NCI-H1694 (cell line): ENCODE results near the gene SUFU.

Experiments
- DNase-seq: peaks from one replicate; lab custom pipeline; 2025; lab: John Stamatoyannopoulos, UW

Gene SUFU

DNA sequence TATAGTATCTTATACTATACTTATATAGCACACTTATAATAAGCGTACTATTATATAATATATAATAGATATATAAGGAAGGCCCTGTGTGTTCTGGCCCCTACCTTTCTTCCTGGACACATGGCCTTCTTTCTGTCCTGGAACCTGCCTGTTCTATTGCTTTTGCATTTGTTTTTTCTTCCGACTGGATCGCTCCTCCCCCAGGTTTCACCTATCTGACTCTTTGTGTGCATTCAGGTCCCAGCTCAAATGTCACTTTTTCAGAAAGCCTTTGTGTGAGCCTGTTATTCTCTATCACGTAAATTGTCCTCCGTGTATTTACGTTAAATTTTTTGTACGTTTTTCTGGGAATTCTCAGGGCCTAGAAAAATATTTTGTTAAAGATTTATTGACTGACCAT lies 137.6 kb downstream of the SUFU start:
- no peak for DNase-seq

DNA sequence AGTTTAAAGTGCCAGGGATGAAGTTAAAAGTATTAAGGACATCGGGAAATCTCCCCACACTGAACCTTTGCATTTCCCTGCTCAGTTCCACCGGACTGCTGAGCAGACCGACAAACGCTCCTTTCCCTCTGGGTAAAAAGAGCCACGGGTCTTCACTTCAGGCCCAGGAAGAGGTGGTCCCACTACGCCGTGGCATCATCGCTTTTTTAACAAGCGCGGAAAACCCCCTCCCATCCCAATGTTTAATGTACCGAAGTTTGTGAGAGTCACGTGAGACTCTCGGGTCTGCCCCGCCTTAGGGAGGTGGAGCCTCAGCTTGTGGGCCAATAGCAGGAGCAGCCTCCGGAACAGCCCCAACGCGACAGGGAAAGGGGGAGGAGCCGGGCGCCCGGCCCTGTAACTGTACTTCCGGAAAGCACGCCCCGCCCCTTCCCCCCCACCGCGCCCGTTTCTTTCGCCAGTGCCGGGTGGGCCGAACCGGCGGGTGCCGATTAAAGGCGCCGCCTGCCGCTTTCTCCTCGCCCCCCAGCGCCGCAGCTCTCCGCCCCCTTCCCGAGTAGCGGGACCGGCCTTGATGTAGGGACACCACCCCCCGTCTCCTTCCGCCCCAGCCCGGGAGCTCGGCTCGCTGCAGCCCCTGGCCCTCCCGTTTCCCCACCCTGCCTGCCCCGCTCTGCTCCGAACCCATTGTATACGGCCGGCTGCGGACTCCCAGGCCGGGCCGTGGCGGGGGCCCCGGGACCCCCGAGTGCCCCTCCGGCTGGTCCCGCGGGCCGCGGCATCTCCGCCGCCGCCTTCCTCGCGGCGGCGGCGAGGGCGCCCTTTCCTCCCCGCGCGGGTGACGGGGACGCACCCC lies 138.3 kb downstream of the SUFU start:
- peak; percentile 92 for DNase-seq

DNA sequence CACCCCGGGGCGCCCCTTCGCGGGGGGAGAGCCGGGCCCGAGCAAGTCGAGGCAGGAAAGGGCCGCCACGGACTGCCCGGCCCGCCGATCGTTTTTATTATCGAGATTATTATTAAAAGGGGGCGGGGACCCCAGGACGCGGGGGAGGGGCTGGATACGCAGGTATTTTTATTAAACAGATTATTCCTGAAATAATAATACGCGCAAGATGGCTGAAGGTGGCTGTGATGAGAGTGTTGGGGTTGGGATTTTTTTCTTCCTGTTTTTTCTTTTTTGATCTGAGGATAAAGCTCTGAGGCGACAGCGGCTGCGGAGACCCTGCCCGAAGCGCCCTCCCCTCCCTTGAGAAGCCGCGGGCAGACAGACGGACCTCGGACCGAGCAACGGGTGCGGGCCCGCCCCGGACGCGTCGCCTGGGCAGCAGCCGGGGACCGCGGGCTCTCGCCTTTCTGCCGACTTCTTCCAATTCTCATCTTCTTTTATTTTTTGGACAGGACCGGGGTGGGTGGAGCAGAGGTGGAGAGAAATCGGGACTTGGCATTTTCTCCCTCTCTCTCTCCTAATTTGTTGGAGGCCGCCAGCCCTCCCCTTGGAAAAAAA lies 139.1 kb downstream of the SUFU start:
- DNase-seq: peak; percentile 55

DNA sequence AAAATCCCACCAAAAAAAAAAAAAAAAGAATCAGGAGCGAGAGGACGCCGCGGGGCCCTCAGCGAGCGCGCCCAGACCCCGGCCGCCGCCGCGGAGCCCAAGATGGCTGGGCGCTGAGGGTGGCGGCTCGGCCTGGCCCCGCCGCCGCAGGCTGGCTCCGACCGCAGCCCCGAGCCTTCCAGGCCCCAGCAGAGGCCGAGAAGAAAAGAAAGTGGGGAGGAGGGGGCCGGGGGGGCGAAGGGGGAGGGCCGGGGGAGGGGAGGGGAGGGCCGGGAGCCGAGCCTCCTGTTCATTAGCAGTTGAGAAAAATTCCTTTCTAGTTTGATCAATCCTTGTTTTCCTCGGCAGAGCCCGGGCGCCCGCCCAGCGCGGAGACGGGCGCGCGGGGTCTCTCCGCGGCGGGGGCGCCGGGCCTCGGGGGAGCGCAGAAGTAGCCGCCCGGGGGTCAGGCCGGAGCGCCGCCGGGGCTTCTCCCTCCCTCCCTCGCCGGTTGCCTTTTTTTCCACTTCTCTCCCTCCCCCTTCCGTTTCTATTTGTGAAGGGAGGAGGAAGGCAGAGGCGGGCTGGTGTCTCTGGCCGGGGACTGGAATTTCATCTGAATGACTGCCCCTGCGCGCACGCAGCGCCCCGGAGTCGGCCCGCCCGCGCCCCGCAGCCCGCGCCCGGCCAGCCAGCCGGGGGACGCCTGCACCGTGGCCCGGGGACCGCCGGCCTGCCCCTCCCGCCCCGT lies 139.7 kb downstream of the SUFU start:
- no peak for DNase-seq

DNA sequence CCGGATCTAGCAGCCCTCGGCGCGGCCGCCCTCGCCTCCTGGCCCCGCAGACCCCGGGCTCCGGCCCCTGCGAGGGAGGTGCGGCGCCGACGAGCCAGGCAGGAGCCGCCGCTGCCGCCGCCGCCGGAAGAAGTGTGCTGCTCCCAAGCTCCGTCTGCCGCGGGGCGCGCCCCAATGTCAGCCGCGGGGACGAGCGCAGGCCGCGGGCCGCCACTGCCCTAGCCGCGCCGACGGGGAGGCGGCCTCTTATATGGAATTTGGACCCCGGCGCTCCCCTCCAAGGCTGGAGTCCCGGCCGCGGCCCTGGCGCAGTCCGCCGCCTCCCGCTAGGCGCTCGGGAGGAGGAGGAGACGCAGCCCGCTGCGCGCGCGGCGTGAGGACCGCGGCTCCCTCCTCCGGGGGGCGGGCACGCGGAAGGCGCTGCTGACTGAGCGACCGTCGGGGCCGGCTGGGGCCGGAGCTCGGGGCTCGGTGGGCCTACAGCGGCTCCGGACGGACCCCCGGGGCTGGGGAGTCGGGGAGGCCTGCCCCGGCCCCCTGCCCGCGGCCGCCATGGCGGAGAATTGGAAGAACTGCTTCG lies 140.4 kb downstream of the SUFU start, which contains the start of gene TRIM8:
TRIM8 (plus strand) TSS at position 414 of the 580 bp plus-strand sequence; CDS start at position 553, 139 bp downstream.
- DNase-seq: no peak

DNA sequence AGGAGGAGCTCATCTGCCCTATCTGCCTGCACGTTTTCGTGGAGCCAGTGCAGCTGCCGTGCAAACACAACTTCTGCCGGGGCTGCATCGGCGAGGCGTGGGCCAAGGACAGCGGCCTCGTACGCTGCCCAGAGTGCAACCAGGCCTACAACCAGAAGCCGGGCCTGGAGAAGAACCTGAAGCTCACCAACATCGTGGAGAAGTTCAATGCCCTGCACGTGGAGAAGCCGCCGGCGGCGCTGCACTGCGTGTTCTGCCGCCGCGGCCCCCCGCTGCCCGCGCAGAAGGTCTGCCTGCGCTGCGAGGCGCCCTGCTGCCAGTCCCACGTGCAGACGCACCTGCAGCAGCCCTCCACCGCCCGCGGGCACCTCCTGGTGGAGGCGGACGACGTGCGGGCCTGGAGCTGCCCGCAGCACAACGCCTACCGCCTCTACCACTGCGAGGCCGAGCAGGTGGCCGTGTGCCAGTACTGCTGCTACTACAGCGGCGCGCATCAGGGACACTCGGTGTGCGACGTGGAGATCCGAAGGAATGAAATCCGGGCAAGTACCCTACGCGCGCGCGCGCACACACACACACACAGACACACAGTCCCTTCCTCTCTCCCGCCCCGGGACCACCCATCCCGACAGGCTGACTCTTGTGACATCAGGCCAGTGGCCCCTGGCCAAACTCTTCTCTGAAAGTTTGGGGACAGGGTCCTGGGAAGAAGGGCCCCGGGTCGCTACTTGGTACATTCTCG lies 141.0 kb downstream of the SUFU start:
- peak; percentile 55 for DNase-seq

DNA sequence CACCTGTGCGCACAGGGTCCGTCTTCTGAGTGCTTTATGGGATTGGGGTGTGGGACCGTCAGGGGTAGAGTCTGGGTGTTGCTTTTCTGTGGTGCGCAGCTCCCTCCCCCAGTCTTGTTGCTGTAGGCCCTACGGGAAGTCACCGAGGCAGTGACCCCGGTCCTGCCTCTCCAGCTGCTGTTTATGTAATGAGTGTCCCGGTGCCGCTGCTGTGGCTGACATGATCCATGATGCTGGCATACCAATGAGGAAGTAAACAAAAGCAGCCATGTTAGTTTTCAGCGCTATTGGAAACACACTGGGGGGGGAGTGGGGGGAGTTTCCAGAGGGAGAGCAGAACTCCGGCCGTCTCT lies 141.6 kb downstream of the SUFU start:
- DNase-seq: no peak

DNA sequence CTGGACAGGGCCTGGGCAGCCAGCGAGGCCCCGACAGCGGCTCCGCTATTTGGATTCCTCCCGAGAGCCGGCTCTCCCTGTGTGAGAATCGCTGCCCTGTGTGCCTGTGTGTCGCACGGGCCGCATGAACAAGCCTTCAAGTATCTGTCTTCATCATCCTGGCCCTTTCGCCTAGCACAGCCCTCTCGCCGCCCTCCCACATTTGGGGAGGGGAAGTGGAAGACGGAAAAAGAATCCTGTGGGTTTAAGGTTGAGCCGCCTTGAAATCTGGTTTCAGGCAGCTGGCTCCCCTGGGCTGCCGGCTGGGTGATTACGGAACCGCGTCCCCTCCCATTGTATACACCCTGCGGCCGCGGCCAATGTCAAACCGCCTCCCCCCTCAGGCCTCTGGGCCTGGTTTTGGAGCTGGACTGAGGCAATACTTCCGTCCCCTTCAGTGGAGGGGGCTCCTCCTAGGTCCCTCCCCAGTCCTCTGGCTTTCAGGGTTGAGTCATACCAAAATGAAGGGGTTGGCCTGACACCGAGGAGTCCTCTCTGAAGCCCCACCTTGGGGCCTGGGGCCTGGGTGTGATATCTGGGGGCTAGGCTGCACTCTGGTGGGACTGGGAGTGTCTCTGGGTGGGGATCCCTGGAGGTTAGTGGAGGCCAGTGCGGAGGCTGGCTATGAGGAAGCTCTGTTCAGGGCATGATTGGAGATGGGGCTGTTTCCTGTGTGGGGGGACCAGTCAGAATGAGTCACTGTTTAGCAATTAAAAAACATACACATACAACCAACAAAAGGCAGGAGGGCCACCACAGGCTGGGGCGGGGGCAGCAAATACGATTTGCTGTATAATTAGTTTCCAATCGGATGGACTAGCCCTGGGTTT lies 142.2 kb downstream of the SUFU start:
- DNase-seq: no peak

DNA sequence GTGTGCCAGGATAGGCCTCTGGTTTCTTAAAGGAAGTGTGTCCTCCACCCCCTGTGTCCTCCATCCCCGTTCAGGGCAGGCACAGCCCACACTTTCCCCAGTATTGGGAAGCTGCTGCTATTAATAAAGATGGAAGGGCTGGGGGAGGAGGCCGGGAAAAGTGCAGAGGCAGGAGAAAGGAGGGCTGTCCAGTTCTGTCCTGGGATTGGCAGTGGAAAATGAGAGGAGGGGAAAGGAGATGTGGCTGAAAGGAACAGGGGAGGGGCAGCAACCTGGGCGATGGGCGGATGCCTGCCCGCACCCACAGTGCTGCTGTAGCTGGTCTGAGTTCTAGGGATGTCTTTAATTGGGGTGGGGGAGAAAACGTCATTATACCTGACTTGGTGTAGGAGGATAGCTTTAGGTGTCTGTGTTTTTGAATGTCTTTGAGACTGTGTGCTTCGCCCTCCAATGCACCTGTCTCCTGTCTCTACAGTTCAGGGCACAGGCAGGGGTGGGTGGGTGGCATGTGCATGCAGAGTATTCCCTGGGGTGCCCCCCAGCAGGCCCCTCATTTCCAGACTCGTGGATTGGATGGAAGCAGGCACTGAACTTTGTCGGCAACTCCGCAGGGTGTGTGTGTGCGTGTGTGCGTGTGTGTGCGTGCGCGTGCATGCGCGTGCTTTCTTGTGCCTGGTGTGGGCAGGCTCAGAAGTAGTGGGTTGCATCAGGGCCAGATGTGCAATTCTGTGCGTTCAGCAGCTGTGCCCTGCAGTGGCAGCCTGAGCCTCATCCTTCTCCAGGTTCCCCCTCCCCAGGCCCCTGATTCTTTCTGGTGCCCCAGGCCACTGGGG lies 143.1 kb downstream of the SUFU start:
- DNase-seq: no peak

DNA sequence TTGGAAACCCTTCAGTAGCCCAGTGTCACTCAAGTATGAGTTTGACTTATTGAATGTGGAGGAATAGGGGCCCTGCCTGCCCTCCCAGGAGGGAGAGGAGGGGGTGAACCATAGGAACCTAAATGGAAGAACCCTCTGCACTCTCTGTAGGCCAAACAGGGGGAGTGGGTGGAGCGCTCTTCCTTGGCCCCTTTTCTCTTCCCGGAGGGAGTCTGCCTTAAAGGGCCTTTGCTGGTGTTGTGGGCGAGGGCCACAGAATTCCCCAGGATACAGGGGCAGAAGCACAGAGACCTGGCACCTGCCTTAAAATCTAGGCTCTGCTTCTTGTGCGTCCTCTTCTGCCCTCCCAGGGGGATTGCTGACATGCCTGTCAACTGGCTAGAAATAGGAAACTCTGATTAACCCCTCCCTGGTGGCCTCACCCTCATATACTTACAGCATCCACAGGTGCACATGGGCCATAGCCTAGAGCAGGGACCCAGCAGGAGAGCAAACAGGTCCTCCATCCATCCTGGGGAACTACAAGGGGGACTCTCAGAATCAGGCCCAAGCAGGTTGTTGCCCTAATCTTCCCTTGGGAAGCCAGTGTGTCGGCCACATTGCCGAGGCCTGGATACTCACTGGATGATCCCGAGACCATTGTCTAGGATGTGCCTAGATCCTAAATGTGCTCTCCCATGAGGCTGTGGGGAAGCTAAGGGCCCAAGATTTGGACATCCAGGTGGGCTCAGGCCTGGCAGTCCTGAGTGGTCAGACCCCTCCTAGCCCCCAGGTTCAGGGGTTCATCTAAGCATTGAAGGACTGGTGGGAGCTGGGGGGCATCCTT lies 143.9 kb downstream of the SUFU start:
- DNase-seq: no peak

DNA sequence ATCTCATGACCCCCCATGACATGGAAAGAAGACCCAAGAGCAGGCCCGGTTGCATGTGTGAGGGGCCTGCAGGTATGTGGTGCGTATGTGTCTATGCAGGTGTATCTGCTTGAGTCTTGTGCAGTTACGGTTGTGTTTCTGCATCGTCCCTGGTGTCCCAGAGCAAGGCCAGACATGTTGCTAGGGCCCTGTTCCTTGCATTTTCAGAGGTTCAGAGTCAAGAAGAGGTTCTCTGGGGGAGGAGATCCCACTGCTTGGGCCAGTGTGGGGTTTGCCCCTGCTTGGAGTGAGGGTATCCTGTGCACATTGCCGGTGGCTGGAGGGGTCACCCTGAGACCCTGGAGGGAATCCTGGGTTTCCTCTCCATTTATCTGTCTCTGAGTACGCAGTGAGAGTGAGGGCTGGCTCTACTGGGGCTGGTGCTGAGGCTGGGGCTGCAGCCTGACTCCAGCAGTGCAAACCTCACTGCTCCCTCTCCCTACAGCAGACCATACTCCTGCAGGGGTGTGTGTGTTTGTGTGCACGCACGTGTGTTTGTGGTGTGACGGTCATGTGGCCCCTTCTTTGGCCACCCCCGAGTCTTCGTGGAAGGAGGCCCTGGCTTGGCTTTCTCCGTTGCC lies 144.6 kb downstream of the SUFU start:
- no peak for DNase-seq

DNA sequence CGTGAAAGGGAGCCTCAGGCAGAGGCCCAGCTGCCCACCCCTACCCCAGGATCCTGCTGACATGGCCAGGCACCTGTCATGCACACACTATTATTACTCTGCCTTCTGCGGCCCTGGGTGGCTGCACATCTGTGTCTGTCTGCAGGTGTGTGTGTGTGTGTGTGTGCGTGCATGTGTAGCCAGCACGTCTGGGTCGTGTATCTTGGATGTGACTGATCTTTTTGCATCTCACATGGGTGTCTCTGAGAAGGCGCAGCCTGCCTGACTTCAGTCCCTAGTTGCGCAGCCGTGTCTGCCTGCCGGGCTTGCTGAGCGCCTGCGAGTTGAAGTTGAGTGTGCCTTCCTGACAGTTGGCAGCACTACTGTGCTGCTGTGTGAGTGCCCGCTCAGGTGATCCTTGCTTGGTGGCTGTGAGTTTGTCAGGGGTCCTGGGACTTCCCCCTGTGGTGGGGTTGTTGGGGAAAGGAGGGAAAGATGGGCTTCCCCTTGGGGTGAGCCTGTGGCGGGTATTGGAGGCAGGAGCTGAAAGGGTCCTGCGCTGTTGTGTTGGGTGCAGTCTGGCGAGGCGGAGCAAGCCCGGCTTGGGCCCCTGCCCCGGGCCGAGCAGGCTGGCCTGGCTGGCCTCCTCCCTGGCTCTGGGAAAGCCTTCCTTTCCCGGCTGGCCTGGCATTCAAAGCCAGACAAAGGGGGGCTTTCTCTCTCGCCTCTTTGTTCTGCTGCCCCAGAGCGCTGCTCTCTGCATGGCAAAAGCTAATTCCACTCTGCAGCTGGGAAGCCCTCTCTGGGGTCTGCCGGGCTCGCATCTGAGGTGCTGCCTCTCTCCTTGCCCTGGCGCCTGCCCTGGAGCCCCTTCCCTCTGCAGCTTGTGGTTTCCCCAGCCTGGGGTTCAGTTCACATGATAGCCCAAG lies 145.4 kb downstream of the SUFU start:
- no peak for DNase-seq

DNA sequence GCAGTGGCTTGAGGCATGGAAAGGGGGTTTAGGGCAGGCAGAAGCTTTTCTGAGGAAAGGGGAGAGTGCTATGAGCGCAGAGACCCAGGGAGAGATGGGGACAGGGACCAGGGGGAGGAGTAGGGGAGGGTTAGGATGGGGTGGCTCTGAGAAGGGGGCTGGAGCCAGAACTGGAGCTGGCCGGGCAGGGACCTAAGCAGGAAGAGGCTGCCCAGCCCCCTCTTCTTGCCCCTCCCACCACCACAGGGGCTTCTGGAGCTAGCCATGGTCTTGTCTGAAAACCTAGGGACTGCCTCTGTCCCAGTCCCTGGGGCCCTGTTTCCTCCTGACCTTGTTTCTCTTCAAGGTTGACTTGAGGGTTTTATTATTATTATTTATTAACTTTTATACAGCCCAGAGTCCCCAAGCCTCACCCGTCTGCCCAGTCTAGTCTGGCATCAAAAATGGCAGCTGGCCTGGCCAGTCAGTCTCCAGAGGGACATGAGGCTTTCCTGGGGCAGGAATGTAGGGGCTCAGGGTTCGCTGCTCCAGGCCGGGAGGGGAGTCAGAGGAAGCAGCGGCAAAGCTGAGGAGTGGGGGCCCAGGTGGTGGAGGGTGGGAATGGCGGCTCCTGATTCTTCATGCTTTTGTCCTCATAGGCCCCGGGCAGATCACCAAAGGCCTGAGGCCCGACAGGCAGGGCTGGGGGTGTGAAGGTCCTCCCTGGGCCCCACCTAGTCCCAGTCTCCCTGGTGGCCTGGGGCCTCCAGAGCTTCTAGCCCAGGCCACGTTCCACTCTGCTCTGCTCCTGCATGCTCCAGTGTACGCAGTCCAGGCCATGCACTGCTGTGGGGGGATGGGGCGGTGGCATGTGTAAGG lies 146.3 kb downstream of the SUFU start:
- no peak for DNase-seq

DNA sequence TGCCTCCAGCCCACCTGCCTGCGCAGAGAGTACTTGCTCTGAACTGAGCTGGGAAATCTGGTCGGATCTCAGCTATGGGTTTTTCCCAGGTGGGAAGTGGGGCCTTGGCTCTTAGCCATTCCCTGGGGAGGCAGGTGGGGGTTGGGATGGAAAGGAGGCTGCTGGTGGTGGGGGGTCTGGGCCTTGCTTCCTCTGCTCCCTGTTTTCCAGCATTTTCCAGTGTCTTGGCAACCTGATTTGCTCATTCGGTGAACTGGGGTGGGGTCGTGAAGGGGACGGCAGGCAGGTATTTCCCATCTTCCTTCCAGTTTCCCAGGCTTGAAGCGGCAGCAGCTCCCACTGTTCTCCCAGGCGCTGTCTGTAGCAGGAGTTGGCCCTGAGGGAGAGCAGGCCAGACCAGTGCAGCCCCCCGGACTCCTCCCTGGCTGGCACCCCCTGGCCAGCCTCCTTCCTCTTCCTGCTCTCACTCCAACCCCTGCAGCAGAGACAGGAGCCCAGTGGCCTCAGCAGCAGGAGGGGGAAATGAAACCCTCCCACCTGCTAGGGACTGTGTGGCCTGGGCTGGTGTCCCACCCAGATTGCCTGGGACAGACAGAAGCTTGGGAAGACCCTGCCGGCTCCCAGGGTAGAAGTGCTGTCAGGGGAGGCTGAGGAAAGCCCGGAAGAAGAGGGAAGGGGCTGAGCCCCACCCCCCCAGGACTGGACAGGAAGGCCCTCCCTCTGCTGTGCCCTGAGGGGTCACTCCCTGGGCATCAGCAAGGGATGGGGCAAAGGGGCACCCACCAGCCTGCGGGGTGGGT lies 147.1 kb downstream of the SUFU start:
- no peak for DNase-seq

DNA sequence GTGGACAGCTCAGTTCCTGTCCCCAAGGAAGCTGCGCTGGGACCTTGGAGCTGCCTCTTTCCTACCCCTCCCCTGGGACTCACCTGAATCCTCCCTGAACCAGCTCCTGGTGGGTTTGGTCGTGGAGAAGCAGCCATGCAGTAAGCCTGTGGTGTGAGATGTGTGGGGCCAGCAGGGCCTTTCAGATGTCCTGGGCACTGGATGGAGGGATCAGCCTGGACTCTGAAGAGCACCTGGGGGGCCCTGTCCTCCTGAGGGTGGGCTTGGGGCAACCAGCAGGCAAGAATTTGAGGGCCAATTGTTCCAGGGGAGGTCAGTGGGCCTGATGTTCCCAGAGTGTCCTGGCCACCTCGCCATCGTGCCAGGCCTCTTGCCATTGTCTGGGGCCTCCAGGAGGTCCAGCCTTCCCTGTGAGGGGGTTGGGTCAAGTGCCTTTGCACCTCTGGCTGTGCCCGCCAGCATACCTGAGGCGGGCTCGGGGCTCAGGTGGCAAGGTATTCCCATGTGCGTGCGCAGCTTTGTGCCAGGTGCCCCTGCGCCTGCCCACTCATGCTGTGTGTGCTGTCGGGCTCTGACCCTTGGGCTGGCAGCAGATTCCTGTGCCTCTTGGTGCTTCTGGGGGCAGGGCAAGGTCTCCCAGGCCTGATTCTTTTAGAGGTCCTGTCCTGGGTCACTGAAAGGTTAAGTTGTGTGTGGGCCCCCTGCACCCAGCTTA lies 147.8 kb downstream of the SUFU start:
- no peak for DNase-seq
